ENCODE results near the gene GNA14.

Gene GNA14

GRCh38 chr9:77561331-77562018 lies 86.6 kb downstream of the GNA14 start:
- DNase-seq (ENCODE audit: low spot score), result no peak
- TF ChIP-seq CTCF (IDR thresholded peaks at IDR 0.05; ENCODE audit: extremely low read depth, insufficient read depth, missing control alignments), result no peak

DNA sequence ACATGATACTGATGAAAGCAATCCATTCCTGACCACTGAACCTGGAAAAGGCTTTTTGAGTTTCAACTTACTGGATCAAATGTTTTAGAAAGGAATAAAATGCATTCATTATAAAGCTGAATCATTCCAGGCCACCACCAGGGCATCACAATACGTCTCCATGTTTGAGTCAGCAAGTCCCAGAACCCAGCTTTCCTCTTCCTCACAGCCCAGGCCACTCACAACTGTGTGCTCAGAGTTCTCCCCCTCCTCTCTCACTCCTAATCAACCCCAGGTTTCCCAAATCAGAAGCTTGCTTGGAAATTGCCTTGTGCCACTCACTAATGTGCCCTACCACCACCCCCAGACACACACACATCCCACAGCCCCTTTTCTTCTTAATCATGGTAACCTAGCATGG lies 91.7 kb downstream of the GNA14 start:
- in situ Hi-C loops (cut with MboI; ENCODE audit: low pct_unique_long_range_greater_than_20kb, low sequenced_read_pairs, unreplicated experiment), result no loop called here
- no peak for TF ChIP-seq CTCF (IDR thresholded peaks at IDR 0.05; ENCODE audit: extremely low read depth, insufficient read depth, missing control alignments)
- no peak for DNase-seq (ENCODE audit: low spot score)

More at GRCh38 chr9:77561331-77562018, 86.6 kb downstream of the GNA14 start:
- in situ Hi-C loops (cut with MboI; ENCODE audit: low pct_unique_long_range_greater_than_20kb, low sequenced_read_pairs, unreplicated experiment), result no loop called here

- in situ Hi-C loops (cut with MboI; ENCODE audit: low pct_unique_long_range_greater_than_20kb, low sequenced_read_pairs, unreplicated experiment), result no loop called here
- no peak for TF ChIP-seq CTCF (IDR thresholded peaks at IDR 0.05; ENCODE audit: extremely low read depth, insufficient read depth, missing control alignments)
- DNase-seq (ENCODE audit: low spot score), result no peak
These were observed 93.5 kb downstream of the GNA14 start for GRCh38 chr9:77554586-77555105.

GRCh38 chr9:77547106-77547730 lies 100.9 kb downstream of the GNA14 start:
- no peak for DNase-seq (ENCODE audit: low spot score)
- in situ Hi-C loops (cut with MboI; ENCODE audit: low pct_unique_long_range_greater_than_20kb, low sequenced_read_pairs, unreplicated experiment), result no loop called here
- TF ChIP-seq CTCF (IDR thresholded peaks at IDR 0.05; ENCODE audit: extremely low read depth, insufficient read depth, missing control alignments), result no peak

DNA sequence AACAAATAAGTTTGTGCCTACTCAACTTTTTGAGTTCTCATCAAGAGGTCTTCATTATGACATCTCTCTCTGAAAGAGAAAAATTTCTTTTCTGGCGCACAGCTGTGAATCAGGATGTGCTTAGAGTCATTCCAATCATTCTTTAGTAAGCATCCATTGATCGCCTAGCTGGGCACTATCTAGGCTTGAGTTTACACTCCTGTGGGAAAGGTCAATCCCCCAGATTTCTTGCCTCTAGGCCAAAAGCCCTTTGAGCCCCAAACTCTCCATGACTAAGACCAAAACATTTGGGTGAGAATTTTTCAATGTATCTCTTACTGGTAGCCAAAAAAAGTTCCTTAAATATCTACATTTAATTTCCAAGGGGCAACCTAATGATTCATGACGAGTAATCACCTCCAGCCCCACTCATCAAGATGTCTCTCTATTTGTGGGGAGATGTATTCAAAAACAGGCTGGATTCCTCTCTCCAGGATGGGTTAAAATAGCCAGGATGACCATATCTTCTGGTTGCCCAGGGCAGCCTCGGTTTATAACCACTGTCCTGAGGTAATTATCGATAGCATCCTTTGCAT lies 101.7 kb downstream of the GNA14 start:
- no peak for TF ChIP-seq CTCF (IDR thresholded peaks at IDR 0.05; ENCODE audit: extremely low read depth, insufficient read depth, missing control alignments)
- no peak for DNase-seq (ENCODE audit: low spot score)
- in situ Hi-C loops (cut with MboI; ENCODE audit: low pct_unique_long_range_greater_than_20kb, low sequenced_read_pairs, unreplicated experiment), result no loop called here

DNA sequence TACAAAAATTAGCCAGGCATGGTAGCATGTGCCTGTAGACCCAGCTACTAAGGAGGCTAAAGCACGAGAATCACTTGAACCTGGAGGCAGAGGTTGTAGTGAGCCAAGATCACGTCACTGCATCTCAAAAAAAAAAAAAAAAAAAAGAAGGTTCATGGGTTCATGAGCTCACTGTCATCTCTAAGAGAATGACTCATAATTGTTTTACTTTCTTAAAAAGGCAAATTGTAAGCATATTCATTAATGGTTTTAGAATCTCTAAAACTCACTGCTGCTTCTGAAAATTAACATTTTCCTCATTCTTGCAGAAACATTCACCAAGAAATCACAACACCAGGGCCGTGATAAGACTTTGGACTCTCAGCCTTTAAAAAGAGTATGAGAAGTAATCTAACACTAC lies 103.6 kb downstream of the GNA14 start:
- in situ Hi-C loops (cut with MboI; ENCODE audit: low pct_unique_long_range_greater_than_20kb, low sequenced_read_pairs, unreplicated experiment), result no loop called here
- no peak for DNase-seq (ENCODE audit: low spot score)
- no peak for TF ChIP-seq CTCF (IDR thresholded peaks at IDR 0.05; ENCODE audit: extremely low read depth, insufficient read depth, missing control alignments)
